GM20431 (cell line): ENCODE results near the gene ALK.

Experiments used
- in situ Hi-C: fragments of 300-500 bp; cut with MseI, MboI; formaldehyde crosslinking; loops from one replicate; pipeline ENCODE4 v1.15.0; 2020; ENCODE audit warnings: low sequenced_read_pairs; ENCODE audit not compliant: unreplicated experiment

The ALK gene

GRCh38 chr2:29526587-29527586, 394.5 kb downstream of the ALK start:
- in situ Hi-C loops: no loop called here

- in situ Hi-C loops: no loop called here
Measured at GRCh38 chr2:29525921-29526320, 395.5 kb downstream of the ALK start.

GRCh38 chr2:29524652-29525051, 396.7 kb downstream of the ALK start:
- in situ Hi-C loops: no loop called here

GRCh38 chr2:29522951-29523669, 398.3 kb downstream of the ALK start:
- in situ Hi-C loops: no loop called here

GRCh38 chr2:29520001-29520400, 401.4 kb downstream of the ALK start:
- in situ Hi-C loops: no loop called here

- in situ Hi-C loops: no loop called here
Measured at GRCh38 chr2:29519338-29519925, 402.0 kb downstream of the ALK start.

GRCh38 chr2:29518646-29519337, 402.6 kb downstream of the ALK start:
- in situ Hi-C loops: no loop called here

- in situ Hi-C loops: no loop called here
Measured at GRCh38 chr2:29518010-29518409, 403.4 kb downstream of the ALK start.

- in situ Hi-C loops: no loop called here
Measured at GRCh38 chr2:29517413-29517812, 404.0 kb downstream of the ALK start.

GRCh38 chr2:29516767-29517166, 404.6 kb downstream of the ALK start:
- in situ Hi-C loops: no loop called here

GRCh38 chr2:29509878-29510277, 411.5 kb downstream of the ALK start:
- in situ Hi-C loops: no loop called here

GRCh38 chr2:29509397-29509796, 412.0 kb downstream of the ALK start:
- in situ Hi-C loops: no loop called here

GRCh38 chr2:29504746-29505145, 416.6 kb downstream of the ALK start:
- in situ Hi-C loops: no loop called here

- in situ Hi-C loops: no loop called here
Measured at GRCh38 chr2:29502460-29502911, 418.9 kb downstream of the ALK start.

- in situ Hi-C loops: no loop called here
Measured at GRCh38 chr2:29497375-29497774, 424.0 kb downstream of the ALK start.

- in situ Hi-C loops: no loop called here
Measured at GRCh38 chr2:29496198-29496597, 425.2 kb downstream of the ALK start.

- in situ Hi-C loops: no loop called here
Measured at GRCh38 chr2:29495536-29496060, 425.8 kb downstream of the ALK start.

- in situ Hi-C loops: no loop called here
Measured at GRCh38 chr2:29495068-29495467, 426.3 kb downstream of the ALK start.

GRCh38 chr2:29492701-29493100, 428.7 kb downstream of the ALK start:
- in situ Hi-C loops: no loop called here

- in situ Hi-C loops: no loop called here
Measured at GRCh38 chr2:29490045-29490444, 431.3 kb downstream of the ALK start.
